Measurements from ENCODE around the gene FIGNL1. TPM values are rescaled to one million over a fixed set of nuclear protein-coding genes. Genes with fewer than 3 reads are reported as not detected.

The FIGNL1 gene
- total RNA-seq, 1 experiment from 2014 or later: 6.4 TPM

DNA sequence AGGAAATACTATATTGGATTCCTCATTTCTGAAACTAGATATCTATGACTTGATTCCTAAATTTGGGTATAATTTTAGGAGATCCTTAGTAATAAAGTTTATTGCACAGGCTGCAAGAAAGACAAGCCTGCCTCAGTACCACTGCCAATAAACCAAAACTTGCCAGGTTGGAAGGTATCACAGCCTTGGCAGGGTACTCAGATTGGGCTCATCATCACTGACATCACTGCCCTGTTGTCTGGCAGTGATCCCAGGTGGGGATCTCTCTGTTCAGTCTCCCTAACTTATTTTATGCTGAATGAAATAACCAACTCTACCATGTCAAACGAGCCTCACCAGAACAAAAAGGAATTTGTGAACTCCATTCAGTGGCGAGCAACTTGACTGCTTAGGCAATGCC is 18.8 kb downstream of the FIGNL1 start:
- no peaks in the 10 kb centered on the region for H3K36me3 Mint-ChIP-seq
- no peaks in the 10 kb centered on the region for H3K27me3 Mint-ChIP-seq (ENCODE audit: low read depth)
- H3K4me1 Mint-ChIP-seq: no peaks in the 10 kb centered on the region
- TF ChIP-seq KAT7 (CRISPR knock-in tag; IDR thresholded peaks at IDR 0.05; ENCODE audit: borderline replicate concordance) (no peak), ZNF317 (CRISPR knock-in tag; IDR thresholded peaks at IDR 0.05; ENCODE audit: borderline replicate concordance, low read depth) (no peak), GABPB1 (CRISPR knock-in tag; IDR thresholded peaks at IDR 0.05) (no peak), SP1 (CRISPR knock-in tag; conservative IDR thresholded peaks at IDR 0.05) (no peak)
- TF ChIP-seq, protein P1, sequence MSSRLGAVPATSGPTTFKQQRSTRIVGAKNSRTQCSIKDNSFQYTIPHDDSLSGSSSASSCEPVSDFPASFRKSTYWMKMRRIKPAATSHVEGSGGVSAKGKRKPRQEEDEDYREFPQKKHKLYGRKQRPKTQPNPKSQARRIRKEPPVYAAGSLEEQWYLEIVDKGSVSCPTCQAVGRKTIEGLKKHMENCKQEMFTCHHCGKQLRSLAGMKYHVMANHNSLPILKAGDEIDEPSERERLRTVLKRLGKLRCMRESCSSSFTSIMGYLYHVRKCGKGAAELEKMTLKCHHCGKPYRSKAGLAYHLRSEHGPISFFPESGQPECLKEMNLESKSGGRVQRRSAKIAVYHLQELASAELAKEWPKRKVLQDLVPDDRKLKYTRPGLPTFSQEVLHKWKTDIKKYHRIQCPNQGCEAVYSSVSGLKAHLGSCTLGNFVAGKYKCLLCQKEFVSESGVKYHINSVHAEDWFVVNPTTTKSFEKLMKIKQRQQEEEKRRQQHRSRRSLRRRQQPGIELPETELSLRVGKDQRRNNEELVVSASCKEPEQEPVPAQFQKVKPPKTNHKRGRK (CRISPR knock-in tag; IDR thresholded peaks at IDR 0.05; ENCODE audit: borderline replicate concordance): no peak
- no peak for DNase-seq (ENCODE audit: low spot score)
- no peak overlapping the region for H3K27ac Mint-ChIP-seq
- ChIA-PET CTCF (no interaction called here), POLR2A (interaction anchor here (0.6 kb wide), 1 partner anchor 86 kb away, joined by 3 read pairs; no protein-coding TSS in a partner anchor)
- H3K4me3 Mint-ChIP-seq: no peak overlapping the region
- no peak for ATAC-seq
- H3K9me3 Mint-ChIP-seq: no peaks in the 10 kb centered on the region

DNA sequence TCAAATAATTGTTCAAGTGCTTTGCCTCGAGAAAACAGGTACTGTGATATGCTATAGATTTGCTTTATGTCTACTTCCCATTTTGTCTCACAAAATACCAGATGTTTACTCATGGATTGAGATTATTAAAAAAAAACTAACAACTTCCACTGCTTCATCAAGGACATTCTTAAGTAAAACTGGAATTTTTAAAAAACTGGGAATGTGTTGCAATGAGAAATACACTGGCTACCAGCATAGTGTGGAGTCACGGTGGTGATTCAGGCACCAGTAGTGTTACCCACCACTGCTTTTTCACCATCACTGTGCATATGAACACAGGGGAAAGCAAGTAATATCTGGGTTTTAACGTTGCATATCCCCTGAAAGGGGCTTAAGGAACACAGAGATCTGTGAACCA is 21.2 kb downstream of the FIGNL1 start:
- TF ChIP-seq NFE2L1 (CRISPR knock-in tag; IDR thresholded peaks at IDR 0.05) (no peak), SMAD3 (CRISPR knock-in tag; IDR thresholded peaks at IDR 0.05; ENCODE audit: borderline replicate concordance) (no peak), NR2C2 (CRISPR knock-in tag; IDR thresholded peaks at IDR 0.05) (no peak), ZNF121 (CRISPR knock-in tag; IDR thresholded peaks at IDR 0.05) (no peak), SOX15 (CRISPR knock-in tag; IDR thresholded peaks at IDR 0.05) (no peak), GABPB1 (CRISPR knock-in tag; IDR thresholded peaks at IDR 0.05) (no peak), SP1 (CRISPR knock-in tag; conservative IDR thresholded peaks at IDR 0.05) (no peak)
- TF ChIP-seq, protein P2, sequence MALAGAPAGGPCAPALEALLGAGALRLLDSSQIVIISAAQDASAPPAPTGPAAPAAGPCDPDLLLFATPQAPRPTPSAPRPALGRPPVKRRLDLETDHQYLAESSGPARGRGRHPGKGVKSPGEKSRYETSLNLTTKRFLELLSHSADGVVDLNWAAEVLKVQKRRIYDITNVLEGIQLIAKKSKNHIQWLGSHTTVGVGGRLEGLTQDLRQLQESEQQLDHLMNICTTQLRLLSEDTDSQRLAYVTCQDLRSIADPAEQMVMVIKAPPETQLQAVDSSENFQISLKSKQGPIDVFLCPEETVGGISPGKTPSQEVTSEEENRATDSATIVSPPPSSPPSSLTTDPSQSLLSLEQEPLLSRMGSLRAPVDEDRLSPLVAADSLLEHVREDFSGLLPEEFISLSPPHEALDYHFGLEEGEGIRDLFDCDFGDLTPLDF (CRISPR knock-in tag; IDR thresholded peaks at IDR 0.05): no peak
- TF ChIP-seq, protein P3, sequence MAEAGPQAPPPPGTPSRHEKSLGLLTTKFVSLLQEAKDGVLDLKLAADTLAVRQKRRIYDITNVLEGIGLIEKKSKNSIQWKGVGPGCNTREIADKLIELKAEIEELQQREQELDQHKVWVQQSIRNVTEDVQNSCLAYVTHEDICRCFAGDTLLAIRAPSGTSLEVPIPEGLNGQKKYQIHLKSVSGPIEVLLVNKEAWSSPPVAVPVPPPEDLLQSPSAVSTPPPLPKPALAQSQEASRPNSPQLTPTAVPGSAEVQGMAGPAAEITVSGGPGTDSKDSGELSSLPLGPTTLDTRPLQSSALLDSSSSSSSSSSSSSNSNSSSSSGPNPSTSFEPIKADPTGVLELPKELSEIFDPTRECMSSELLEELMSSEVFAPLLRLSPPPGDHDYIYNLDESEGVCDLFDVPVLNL (CRISPR knock-in tag; IDR thresholded peaks at IDR 0.05; ENCODE audit: borderline replicate concordance, low read depth): no peak
- TF ChIP-seq, protein P4, sequence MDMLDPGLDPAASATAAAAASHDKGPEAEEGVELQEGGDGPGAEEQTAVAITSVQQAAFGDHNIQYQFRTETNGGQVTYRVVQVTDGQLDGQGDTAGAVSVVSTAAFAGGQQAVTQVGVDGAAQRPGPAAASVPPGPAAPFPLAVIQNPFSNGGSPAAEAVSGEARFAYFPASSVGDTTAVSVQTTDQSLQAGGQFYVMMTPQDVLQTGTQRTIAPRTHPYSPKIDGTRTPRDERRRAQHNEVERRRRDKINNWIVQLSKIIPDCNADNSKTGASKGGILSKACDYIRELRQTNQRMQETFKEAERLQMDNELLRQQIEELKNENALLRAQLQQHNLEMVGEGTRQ (CRISPR knock-in tag; IDR thresholded peaks at IDR 0.05): no peak
- TF ChIP-seq, protein P5, sequence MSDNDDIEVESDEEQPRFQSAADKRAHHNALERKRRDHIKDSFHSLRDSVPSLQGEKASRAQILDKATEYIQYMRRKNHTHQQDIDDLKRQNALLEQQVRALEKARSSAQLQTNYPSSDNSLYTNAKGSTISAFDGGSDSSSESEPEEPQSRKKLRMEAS (CRISPR knock-in tag; IDR thresholded peaks at IDR 0.05): no peak
- no peak overlapping the region for H3K27ac Mint-ChIP-seq
- H3K36me3 Mint-ChIP-seq: no peaks in the 10 kb centered on the region
- no peak overlapping the region for H3K4me3 Mint-ChIP-seq
- H3K4me1 Mint-ChIP-seq: no peaks in the 10 kb centered on the region
- no peak for ATAC-seq
- DNase-seq (ENCODE audit: low spot score): no peak
- no peaks in the 10 kb centered on the region for H3K27me3 Mint-ChIP-seq (ENCODE audit: low read depth)
- POLR2A ChIA-PET: no interaction called here
- no peaks in the 10 kb centered on the region for H3K9me3 Mint-ChIP-seq
- CTCF ChIA-PET: interaction anchor here (1.7 kb wide), 1 partner anchor 572 kb away, joined by 4 read pairs; no protein-coding TSS in a partner anchor

DNA sequence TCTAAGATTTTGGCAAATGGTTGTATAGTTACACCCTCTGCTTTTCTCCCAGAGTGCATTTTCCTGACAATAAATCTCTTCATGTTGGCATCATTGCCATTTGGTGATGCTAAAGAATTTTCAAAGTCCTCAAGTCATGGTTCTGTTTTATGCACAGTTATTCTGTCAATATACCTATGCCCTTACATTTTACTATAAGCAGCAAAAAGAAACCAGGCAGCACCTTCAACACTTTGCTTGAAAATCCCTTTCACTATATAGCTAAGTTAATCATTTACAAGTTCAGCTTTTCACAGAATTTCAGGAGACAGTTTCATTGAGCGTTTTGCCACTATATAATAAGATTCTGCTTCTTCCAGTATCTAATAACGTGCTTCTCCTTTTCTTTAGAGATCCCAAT is 22.6 kb downstream of the FIGNL1 start:
- H3K27me3 Mint-ChIP-seq (ENCODE audit: low read depth): no peaks in the 10 kb centered on the region
- H3K36me3 Mint-ChIP-seq: no peaks in the 10 kb centered on the region
- DNase-seq (ENCODE audit: low spot score): no peak
- CTCF ChIA-PET: interaction anchor here (1.6 to 1.7 kb wide), 2 partner anchors 10 to 573 kb away, joined by 4 read pairs; no protein-coding TSS in a partner anchor
- no peak overlapping the region for H3K4me3 Mint-ChIP-seq
- ATAC-seq: no peak
- POLR2A ChIA-PET: no interaction called here
- H3K4me1 Mint-ChIP-seq: no peaks in the 10 kb centered on the region; the same call in 1 of the 2 replicates
- H3K27ac Mint-ChIP-seq: no peak overlapping the region
- no peaks in the 10 kb centered on the region for H3K9me3 Mint-ChIP-seq
- TF ChIP-seq, protein P6, sequence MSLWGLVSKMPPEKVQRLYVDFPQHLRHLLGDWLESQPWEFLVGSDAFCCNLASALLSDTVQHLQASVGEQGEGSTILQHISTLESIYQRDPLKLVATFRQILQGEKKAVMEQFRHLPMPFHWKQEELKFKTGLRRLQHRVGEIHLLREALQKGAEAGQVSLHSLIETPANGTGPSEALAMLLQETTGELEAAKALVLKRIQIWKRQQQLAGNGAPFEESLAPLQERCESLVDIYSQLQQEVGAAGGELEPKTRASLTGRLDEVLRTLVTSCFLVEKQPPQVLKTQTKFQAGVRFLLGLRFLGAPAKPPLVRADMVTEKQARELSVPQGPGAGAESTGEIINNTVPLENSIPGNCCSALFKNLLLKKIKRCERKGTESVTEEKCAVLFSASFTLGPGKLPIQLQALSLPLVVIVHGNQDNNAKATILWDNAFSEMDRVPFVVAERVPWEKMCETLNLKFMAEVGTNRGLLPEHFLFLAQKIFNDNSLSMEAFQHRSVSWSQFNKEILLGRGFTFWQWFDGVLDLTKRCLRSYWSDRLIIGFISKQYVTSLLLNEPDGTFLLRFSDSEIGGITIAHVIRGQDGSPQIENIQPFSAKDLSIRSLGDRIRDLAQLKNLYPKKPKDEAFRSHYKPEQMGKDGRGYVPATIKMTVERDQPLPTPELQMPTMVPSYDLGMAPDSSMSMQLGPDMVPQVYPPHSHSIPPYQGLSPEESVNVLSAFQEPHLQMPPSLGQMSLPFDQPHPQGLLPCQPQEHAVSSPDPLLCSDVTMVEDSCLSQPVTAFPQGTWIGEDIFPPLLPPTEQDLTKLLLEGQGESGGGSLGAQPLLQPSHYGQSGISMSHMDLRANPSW (CRISPR knock-in tag; conservative IDR thresholded peaks at IDR 0.05; ENCODE audit: low read depth): no peak
- TF ChIP-seq SOX15 (CRISPR knock-in tag; IDR thresholded peaks at IDR 0.05) (no peak), NR1H2 (CRISPR knock-in tag; IDR thresholded peaks at IDR 0.05) (no peak), TEAD1 (CRISPR knock-in tag; IDR thresholded peaks at IDR 0.05) (no peak), HMGA2 (CRISPR knock-in tag; IDR thresholded peaks at IDR 0.05) (no peak), ZBTB21 (CRISPR knock-in tag; IDR thresholded peaks at IDR 0.05; ENCODE audit: borderline replicate concordance) (no peak)
- TF ChIP-seq, protein P1 (CRISPR knock-in tag; IDR thresholded peaks at IDR 0.05; ENCODE audit: borderline replicate concordance): no peak
- TF ChIP-seq, protein P7, sequence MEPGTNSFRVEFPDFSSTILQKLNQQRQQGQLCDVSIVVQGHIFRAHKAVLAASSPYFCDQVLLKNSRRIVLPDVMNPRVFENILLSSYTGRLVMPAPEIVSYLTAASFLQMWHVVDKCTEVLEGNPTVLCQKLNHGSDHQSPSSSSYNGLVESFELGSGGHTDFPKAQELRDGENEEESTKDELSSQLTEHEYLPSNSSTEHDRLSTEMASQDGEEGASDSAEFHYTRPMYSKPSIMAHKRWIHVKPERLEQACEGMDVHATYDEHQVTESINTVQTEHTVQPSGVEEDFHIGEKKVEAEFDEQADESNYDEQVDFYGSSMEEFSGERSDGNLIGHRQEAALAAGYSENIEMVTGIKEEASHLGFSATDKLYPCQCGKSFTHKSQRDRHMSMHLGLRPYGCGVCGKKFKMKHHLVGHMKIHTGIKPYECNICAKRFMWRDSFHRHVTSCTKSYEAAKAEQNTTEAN (CRISPR knock-in tag; IDR thresholded peaks at IDR 0.05): no peak

Data from WTC11 (cell line).